Measurements from ENCODE around the gene CAMK4.
A peak's percentile ranks its signal among the peaks of the same experiment; 100 is the strongest.

CAMK4 gene

GRCh38 chr5:111472096-111472495, 247.9 kb downstream of the CAMK4 start:
- no peak overlapping the region for H3K4me3 ChIP-seq (ENCODE audit: low read length)
- no peak for TF ChIP-seq CTCF (conservative IDR thresholded peaks at IDR 0.05; ENCODE audit: low read depth, low read length)
- DNase-seq (ENCODE audit: low read depth): no peak

- no peak for TF ChIP-seq CTCF (conservative IDR thresholded peaks at IDR 0.05; ENCODE audit: low read depth, low read length)
- DNase-seq (ENCODE audit: low read depth): no peak
- no peak overlapping the region for H3K4me3 ChIP-seq (ENCODE audit: low read length)
Measured at GRCh38 chr5:111472579-111472978, 248.4 kb downstream of the CAMK4 start.

- DNase-seq (ENCODE audit: low read depth): no peak
- no peak overlapping the region for H3K4me3 ChIP-seq (ENCODE audit: low read length)
- TF ChIP-seq CTCF (conservative IDR thresholded peaks at IDR 0.05; ENCODE audit: low read depth, low read length): peak; percentile 22
Measured at GRCh38 chr5:111478266-111478665, 254.1 kb downstream of the CAMK4 start.

GRCh38 chr5:111478898-111479297, 254.7 kb downstream of the CAMK4 start:
- TF ChIP-seq CTCF (conservative IDR thresholded peaks at IDR 0.05; ENCODE audit: low read depth, low read length): no peak
- H3K4me3 ChIP-seq (ENCODE audit: low read length): no peak overlapping the region
- DNase-seq (ENCODE audit: low read depth): no peak

- DNase-seq (ENCODE audit: low read depth): no peak
- TF ChIP-seq CTCF (conservative IDR thresholded peaks at IDR 0.05; ENCODE audit: low read depth, low read length): no peak
- no peak overlapping the region for H3K4me3 ChIP-seq (ENCODE audit: low read length)
Measured at GRCh38 chr5:111480346-111480745, 256.2 kb downstream of the CAMK4 start.

- no peak for DNase-seq (ENCODE audit: low read depth)
- no peak for TF ChIP-seq CTCF (conservative IDR thresholded peaks at IDR 0.05; ENCODE audit: low read depth, low read length)
- no peak overlapping the region for H3K4me3 ChIP-seq (ENCODE audit: low read length)
Measured at GRCh38 chr5:111486055-111486454, 261.9 kb downstream of the CAMK4 start.

GRCh38 chr5:111486926-111487325, 262.7 kb downstream of the CAMK4 start:
- no peak for TF ChIP-seq CTCF (conservative IDR thresholded peaks at IDR 0.05; ENCODE audit: low read depth, low read length)
- no peak for DNase-seq (ENCODE audit: low read depth)
- no peak overlapping the region for H3K4me3 ChIP-seq (ENCODE audit: low read length)

All from retinal pigment epithelial cell (primary cell).